Measurements from ENCODE around the gene ENO1.

DNA sequence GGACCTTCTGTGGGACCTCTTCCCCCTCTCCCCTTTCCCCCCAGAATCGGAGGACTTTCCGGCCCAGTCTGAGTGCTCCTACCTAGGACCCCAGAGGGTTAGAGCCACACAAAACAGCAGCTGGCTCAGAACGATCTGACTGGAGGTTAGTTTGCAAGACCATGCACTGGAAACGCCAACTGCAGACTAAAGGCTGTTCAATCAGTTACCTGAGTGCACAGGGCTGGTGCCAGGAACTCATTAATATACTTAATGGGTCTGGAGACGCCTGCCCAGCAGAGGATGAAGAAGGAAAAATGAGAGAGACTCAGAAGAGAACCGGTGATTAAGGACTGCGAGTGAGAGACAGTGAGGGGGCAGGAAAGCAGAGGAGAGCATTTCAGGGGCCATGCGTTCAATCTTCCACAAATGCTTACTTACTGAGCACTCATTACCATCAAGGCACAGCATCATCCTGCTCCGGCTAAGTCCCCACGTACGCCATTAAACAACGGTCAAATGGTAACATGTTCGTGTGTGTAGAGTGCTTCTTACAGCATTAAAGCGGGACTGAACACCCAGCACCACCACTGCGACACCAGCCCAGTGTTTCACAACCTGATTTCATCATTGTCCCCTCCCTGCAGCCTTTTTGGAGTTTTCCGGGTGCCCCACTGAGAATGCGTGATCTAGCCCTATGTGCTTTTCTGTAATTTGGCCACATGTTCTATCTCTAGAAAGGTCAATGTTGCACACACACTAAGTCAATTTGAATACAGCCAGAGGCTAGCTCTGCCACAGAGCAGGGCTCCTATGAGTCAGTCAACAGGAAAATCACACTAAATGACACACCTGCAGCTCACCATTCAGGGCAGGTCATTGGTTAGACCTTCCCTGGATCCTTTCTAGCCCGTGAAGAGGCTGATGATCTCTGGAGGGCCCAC, 7.6 kb downstream of the ENO1 start:
- TF ChIP-seq, protein P1, sequence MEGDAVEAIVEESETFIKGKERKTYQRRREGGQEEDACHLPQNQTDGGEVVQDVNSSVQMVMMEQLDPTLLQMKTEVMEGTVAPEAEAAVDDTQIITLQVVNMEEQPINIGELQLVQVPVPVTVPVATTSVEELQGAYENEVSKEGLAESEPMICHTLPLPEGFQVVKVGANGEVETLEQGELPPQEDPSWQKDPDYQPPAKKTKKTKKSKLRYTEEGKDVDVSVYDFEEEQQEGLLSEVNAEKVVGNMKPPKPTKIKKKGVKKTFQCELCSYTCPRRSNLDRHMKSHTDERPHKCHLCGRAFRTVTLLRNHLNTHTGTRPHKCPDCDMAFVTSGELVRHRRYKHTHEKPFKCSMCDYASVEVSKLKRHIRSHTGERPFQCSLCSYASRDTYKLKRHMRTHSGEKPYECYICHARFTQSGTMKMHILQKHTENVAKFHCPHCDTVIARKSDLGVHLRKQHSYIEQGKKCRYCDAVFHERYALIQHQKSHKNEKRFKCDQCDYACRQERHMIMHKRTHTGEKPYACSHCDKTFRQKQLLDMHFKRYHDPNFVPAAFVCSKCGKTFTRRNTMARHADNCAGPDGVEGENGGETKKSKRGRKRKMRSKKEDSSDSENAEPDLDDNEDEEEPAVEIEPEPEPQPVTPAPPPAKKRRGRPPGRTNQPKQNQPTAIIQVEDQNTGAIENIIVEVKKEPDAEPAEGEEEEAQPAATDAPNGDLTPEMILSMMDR (IDR thresholded peaks at IDR 0.05; ENCODE audit: borderline replicate concordance, extremely low read depth, low read length, poor library complexity, severe bottlenecking), result no peak
- no peak for TF ChIP-seq EZH2 (IDR thresholded peaks at IDR 0.05; ENCODE audit: borderline replicate concordance, low read depth, low read length, severe bottlenecking)

All from DND-41 (cell line).